ENCODE data around the gene HOXD11.

Gene HOXD11

DNA sequence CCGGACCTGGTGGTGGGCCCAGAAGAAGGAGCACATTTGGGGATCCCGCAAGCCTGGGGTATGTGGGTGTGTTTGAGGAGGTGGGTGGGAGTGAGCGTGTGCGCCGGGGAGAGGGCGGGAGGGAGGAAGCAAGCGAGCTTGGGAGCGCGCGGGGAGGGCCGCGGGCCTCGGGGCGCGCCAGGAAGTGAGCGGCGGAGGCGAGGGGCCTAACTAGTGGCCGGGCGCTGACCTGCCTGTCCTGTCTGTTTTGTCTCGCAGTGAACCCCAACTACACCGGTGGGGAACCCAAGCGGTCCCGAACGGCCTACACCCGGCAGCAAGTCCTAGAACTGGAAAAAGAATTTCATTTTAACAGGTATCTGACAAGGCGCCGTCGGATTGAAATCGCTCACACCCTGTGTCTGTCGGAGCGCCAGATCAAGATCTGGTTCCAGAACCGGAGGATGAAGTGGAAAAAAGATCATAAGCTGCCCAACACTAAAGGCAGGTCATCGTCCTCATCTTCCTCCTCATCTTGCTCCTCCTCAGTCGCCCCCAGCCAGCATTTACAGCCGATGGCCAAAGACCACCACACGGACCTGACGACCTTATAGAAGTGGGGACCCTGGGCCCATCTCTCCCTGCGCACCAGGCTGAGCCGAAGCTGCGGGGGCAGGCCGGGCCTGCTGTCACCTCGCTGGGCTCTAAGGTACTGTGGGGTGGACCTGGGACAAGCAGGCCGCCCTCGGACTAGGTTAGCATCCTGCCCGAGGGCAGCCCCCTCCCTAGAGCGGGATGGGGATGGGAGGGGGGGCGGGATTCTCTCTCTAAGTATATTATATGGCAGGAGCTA is 45.5 kb downstream of the HOXD11 start:
- Histone ChIP-seq H3K79me2 (ENCODE audit: control insufficient read depth, low read length) (no peaks in the 10 kb centered on the region), H3K4me3 (ENCODE audit: low read length) (no peak overlapping the region), H3K27me3 (ENCODE audit: control insufficient read depth, low read length) (no peaks in the 10 kb centered on the region; the same call in 1 of the 2 replicates), H3K36me3 (ENCODE audit: control insufficient read depth, low read length) (no peaks in the 10 kb centered on the region), H3K4me2 (ENCODE audit: low read length) (no peak overlapping the region), H3F3A (ENCODE audit: control insufficient read depth, insufficient read depth) (no peaks in the 10 kb centered on the region), H3K9me2 (replicated peaks; ENCODE audit: control insufficient read depth, low read length) (no peaks in the 10 kb centered on the region), H3K4me1 (ENCODE audit: control insufficient read depth, low read length) (no peaks in the 10 kb centered on the region), H3K27ac (ENCODE audit: low read depth, low read length) (no peak overlapping the region), H3K9me3 (ENCODE audit: control insufficient read depth, insufficient read depth, low read length) (no peaks in the 10 kb centered on the region), H4K20me1 (ENCODE audit: control insufficient read depth, insufficient read depth, low read depth, low read length) (no peaks in the 10 kb centered on the region)
- no peak for TF ChIP-seq EZH2phosphoT487 (IDR thresholded peaks at IDR 0.05; ENCODE audit: borderline replicate concordance, low read length)
- TF ChIP-seq, protein P1, sequence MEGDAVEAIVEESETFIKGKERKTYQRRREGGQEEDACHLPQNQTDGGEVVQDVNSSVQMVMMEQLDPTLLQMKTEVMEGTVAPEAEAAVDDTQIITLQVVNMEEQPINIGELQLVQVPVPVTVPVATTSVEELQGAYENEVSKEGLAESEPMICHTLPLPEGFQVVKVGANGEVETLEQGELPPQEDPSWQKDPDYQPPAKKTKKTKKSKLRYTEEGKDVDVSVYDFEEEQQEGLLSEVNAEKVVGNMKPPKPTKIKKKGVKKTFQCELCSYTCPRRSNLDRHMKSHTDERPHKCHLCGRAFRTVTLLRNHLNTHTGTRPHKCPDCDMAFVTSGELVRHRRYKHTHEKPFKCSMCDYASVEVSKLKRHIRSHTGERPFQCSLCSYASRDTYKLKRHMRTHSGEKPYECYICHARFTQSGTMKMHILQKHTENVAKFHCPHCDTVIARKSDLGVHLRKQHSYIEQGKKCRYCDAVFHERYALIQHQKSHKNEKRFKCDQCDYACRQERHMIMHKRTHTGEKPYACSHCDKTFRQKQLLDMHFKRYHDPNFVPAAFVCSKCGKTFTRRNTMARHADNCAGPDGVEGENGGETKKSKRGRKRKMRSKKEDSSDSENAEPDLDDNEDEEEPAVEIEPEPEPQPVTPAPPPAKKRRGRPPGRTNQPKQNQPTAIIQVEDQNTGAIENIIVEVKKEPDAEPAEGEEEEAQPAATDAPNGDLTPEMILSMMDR (IDR thresholded peaks at IDR 0.05; ENCODE audit: low read depth, low read length, poor library complexity, severe bottlenecking), result no peak

DNA sequence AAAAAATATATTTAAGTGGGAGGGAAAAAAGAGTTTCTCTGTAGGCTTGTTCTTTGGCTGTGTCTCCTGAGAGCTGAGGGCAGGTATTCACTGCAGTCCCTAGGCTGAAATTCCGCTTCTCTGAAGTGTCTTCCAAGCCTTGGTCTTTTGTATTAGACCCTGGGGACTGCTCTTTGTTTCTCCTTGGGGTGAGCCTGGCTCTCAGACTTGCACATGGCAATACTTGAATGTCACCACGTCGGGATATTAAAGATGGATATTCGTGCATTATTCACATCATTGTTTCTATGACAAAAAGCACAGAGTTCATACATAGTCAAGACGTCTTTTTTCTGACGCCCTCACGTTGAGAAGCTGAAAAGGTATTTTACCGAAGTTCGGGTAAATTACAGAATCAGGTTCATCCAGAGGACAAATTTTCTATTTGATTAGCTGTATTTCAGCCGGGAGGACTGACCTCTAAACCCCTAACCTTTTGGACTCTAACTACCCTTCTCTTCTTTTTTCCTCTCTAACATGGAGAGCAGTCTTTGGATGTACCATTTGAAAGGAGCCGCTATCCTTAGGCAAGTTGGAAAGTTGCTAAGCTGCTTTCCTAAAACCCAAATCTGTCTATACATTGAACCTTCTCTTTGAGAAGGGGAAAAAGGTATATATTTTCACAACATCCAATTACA is 47.6 kb downstream of the HOXD11 start:
- H3K4me1 ChIP-seq (ENCODE audit: control insufficient read depth, low read length), result no peaks in the 10 kb centered on the region
- H3K27me3 ChIP-seq (ENCODE audit: control insufficient read depth, low read length), result no peaks in the 10 kb centered on the region
- TF ChIP-seq EZH2phosphoT487 (IDR thresholded peaks at IDR 0.05; ENCODE audit: borderline replicate concordance, low read length), result no peak
- TF ChIP-seq, protein P1 (IDR thresholded peaks at IDR 0.05; ENCODE audit: low read depth, low read length, poor library complexity, severe bottlenecking), result no peak
- H4K20me1 ChIP-seq (ENCODE audit: control insufficient read depth, insufficient read depth, low read depth, low read length), result no peaks in the 10 kb centered on the region
- H3K27ac ChIP-seq (ENCODE audit: low read depth, low read length), result no peak overlapping the region
- H3K4me2 ChIP-seq (ENCODE audit: low read length), result no peak overlapping the region
- H3F3A ChIP-seq (ENCODE audit: control insufficient read depth, insufficient read depth), result no peaks in the 10 kb centered on the region
- H3K36me3 ChIP-seq (ENCODE audit: control insufficient read depth, low read length), result no peaks in the 10 kb centered on the region
- H3K79me2 ChIP-seq (ENCODE audit: control insufficient read depth, low read length), result no peaks in the 10 kb centered on the region
- no peaks in the 10 kb centered on the region for H3K9me2 ChIP-seq (replicated peaks; ENCODE audit: control insufficient read depth, low read length)
- H3K4me3 ChIP-seq (ENCODE audit: low read length), result no peak overlapping the region
- H3K9me3 ChIP-seq (ENCODE audit: control insufficient read depth, insufficient read depth, low read length), result no peaks in the 10 kb centered on the region

DNA sequence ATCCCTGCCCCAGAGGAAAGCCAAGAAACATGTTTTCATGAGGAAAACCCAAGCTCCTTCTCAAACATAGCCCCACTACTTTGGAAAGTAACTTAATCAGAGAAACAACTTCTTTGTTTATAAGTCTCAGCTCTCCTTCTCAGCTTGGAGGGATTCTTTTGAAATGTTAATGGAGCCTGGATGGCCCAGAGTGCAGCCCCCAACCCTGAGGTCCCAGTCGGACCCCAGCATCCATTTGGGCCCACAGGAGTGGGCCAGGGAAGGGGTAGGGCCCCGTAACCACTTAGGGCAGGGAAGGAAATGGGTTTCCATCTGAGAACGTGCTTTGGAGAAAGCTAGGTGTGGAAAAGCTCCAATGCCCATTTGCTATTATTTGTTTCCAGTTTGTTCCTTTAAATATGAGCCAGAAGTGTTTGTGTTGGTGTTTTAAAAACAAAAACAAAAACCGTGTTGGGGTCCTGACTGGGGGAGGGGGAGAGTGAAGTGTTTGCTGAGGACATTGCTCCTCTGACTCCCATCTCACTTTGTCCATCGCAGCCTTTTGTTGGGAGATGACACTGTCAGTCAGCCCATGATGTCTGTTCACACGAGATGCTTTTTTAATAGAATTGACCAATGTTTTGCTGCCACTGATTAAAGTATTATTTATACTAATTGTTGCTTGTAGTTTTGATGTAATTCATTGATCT is 48.4 kb downstream of the HOXD11 start:
- H3K9me3 ChIP-seq (ENCODE audit: control insufficient read depth, insufficient read depth, low read length), result no peaks in the 10 kb centered on the region; the same call in 1 of the 2 replicates
- H3K27ac ChIP-seq (ENCODE audit: low read depth, low read length), result no peak overlapping the region
- no peaks in the 10 kb centered on the region for H3K9me2 ChIP-seq (replicated peaks; ENCODE audit: control insufficient read depth, low read length)
- H3K4me3 ChIP-seq (ENCODE audit: low read length), result no peak overlapping the region
- no peaks in the 10 kb centered on the region for H3K27me3 ChIP-seq (ENCODE audit: control insufficient read depth, low read length)
- H3F3A ChIP-seq (ENCODE audit: control insufficient read depth, insufficient read depth), result no peaks in the 10 kb centered on the region
- H3K36me3 ChIP-seq (ENCODE audit: control insufficient read depth, low read length), result no peaks in the 10 kb centered on the region
- no peaks in the 10 kb centered on the region for H4K20me1 ChIP-seq (ENCODE audit: control insufficient read depth, insufficient read depth, low read depth, low read length)
- TF ChIP-seq, protein P1 (IDR thresholded peaks at IDR 0.05; ENCODE audit: low read depth, low read length, poor library complexity, severe bottlenecking), result no peak
- TF ChIP-seq EZH2phosphoT487 (IDR thresholded peaks at IDR 0.05; ENCODE audit: borderline replicate concordance, low read length), result no peak
- H3K79me2 ChIP-seq (ENCODE audit: control insufficient read depth, low read length), result no peaks in the 10 kb centered on the region
- no peaks in the 10 kb centered on the region for H3K4me1 ChIP-seq (ENCODE audit: control insufficient read depth, low read length)
- no peak overlapping the region for H3K4me2 ChIP-seq (ENCODE audit: low read length)

All from DOHH2 (cell line).